Smooth muscle cell (in vitro differentiated cells): Measurements from ENCODE around the gene LRRIQ3. TPM values are rescaled to one million over a fixed set of nuclear protein-coding genes. Genes with fewer than 3 reads are reported as not detected.
"Not testable (repeated sequence)": the region's sequence is repeated elsewhere in the genome, so short reads cannot be mapped to it uniquely, and the experiment has no call there.

Experiments used
- DNase-seq: peaks from one replicate; lab custom pipeline; 2025; ENCODE audit not compliant: unreplicated experiment; lab: John Stamatoyannopoulos, UW
- H2AFZ ChIP-seq: fragments of 200-600 bp; sonication (generic); 2 replicates; pipeline ENCODE4 v1.6.0; 2016; ENCODE audit warnings: antibody characterized with exemption, low read depth, mild to moderate bottlenecking
- H3F3A ChIP-seq: fragments of 200-600 bp; sonication (generic); 2 replicates; pipeline ENCODE4 v1.6.0; 2017; ENCODE audit warnings: antibody characterized with exemption, low read depth
- H3K27ac ChIP-seq: fragments of 200-600 bp; sonication (generic); 2 replicates; pipeline ENCODE4 v1.5.1; 2016; ENCODE audit warnings: low read depth, mild to moderate bottlenecking
- H3K27me3 ChIP-seq: fragments of 200-600 bp; sonication (generic); 2 replicates; pipeline ENCODE4 v1.6.1; 2016; ENCODE audit warnings: low read depth, mild to moderate bottlenecking
- H3K36me3 ChIP-seq: fragments of 200-600 bp; sonication (generic); 2 replicates; pipeline ENCODE4 v1.5.1; 2016; ENCODE audit warnings: low read depth
- H3K4me1 ChIP-seq: fragments of 200-600 bp; sonication (generic); 2 replicates; pipeline ENCODE4 v1.5.1; 2016; ENCODE audit warnings: low read depth
- H3K4me2 ChIP-seq: fragments of 200-600 bp; sonication (generic); 2 replicates; pipeline ENCODE4 v1.6.0; 2016; ENCODE audit warnings: mild to moderate bottlenecking
- H3K4me3 ChIP-seq: fragments of 200-600 bp; sonication (generic); 2 replicates; pipeline ENCODE4 v1.5.1; 2016; ENCODE audit warnings: mild to moderate bottlenecking
- H3K79me2 ChIP-seq: fragments of 200-600 bp; sonication (generic); 2 replicates; pipeline ENCODE4 v1.6.0; 2016; ENCODE audit warnings: low read depth, mild to moderate bottlenecking
- H3K9ac ChIP-seq: fragments of 200-600 bp; sonication (generic); 2 replicates; pipeline ENCODE4 v1.6.0; 2016; ENCODE audit warnings: low read depth
- H3K9me3 ChIP-seq: fragments of 200-600 bp; sonication (generic); replicated peaks from 2 replicates; pipeline ENCODE4 v1.5.1; 2016; ENCODE audit warnings: low read depth
- H4K20me1 ChIP-seq: fragments of 200-600 bp; sonication (generic); 2 replicates; pipeline ENCODE4 v1.6.0; 2016; ENCODE audit warnings: low read depth
- WGBS: methylation state at CpG from one replicate; pipeline ENCODE4 v1.1.7; 2016; ENCODE audit warnings: low lambda C conversion rate; 5-methylcytosine and 5-hydroxymethylcytosine counted together
- polyA plus RNA-seq: library from polyadenylated mRNA; unstranded; fragments of >200 nt; fragmentation: Nextera tagmentation; extraction: Ambion mirVana; gene quantifications from 2 replicates; pipeline ENCODE4 v1.2.1, GENCODE V29; 2016
- total RNA-seq: library from RNA; depleted of rRNA; stranded (reverse); fragments of >200 nt; gene quantifications from 2 replicates; pipeline ENCODE4 v1.2.3, GENCODE V29; 2014
- TF ChIP-seq, protein P1 (sequence below): fragments of 200-600 bp; sonication (generic); IDR thresholded peaks from 2 replicates; pipeline ENCODE4 v1.5.1; 2017; ENCODE audit warnings: borderline replicate concordance, mild to moderate bottlenecking, antibody characterized with exemption; ENCODE audit not compliant: insufficient read depth, poor library complexity, severe bottlenecking

The LRRIQ3 gene
- total and polyA plus RNA-seq, 2 experiments from 2014 or later = 0.31 TPM; not detected in 1

- TF ChIP-seq, protein P1, sequence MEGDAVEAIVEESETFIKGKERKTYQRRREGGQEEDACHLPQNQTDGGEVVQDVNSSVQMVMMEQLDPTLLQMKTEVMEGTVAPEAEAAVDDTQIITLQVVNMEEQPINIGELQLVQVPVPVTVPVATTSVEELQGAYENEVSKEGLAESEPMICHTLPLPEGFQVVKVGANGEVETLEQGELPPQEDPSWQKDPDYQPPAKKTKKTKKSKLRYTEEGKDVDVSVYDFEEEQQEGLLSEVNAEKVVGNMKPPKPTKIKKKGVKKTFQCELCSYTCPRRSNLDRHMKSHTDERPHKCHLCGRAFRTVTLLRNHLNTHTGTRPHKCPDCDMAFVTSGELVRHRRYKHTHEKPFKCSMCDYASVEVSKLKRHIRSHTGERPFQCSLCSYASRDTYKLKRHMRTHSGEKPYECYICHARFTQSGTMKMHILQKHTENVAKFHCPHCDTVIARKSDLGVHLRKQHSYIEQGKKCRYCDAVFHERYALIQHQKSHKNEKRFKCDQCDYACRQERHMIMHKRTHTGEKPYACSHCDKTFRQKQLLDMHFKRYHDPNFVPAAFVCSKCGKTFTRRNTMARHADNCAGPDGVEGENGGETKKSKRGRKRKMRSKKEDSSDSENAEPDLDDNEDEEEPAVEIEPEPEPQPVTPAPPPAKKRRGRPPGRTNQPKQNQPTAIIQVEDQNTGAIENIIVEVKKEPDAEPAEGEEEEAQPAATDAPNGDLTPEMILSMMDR = no peak
- Histone ChIP-seq H3K9me3 (no peaks in the 10 kb centered on the region), H3K9ac (no peak overlapping the region), H3K27ac (no peak overlapping the region), H3K4me1 (no peaks in the 10 kb centered on the region), H3F3A (no peaks in the 10 kb centered on the region), H3K4me2 (no peak overlapping the region), H4K20me1 (no peaks in the 10 kb centered on the region), H2AFZ (no peak overlapping the region), H3K4me3 (no peak overlapping the region), H3K79me2 (no peaks in the 10 kb centered on the region), H3K27me3 (no peaks in the 10 kb centered on the region), H3K36me3 (no peaks in the 10 kb centered on the region)
- no peak for DNase-seq
These were observed 17.5 kb downstream of the LRRIQ3 start for GRCh38 chr1:74180490-74180889.

DNA sequence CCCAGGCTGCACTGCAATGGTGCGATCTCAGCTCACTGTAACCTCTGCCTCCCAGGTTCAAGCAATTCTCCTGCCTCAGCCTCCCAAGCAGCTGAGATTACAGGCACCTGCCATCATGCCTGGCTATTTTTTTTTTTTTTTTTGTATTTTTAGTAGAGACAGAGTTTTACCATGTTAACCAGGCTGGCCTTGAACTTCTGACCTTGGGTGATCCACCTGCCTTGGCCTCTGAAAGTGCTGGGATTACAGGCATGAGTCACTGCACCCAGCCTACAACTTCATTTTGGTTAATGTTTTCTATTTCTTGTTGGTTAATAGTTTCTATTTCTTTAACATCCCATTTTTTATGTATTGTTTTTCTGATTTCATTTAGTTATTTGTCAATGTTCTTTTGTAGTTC, 23.6 kb downstream of the LRRIQ3 start:
- not testable (repeated sequence) for DNase-seq, H3K36me3 ChIP-seq, H3K4me2 ChIP-seq, H3K79me2 ChIP-seq, H3K27me3 ChIP-seq, H3K9me3 ChIP-seq, H3K9ac ChIP-seq, H4K20me1 ChIP-seq, H3K27ac ChIP-seq, H3K4me1 ChIP-seq, H3K4me3 ChIP-seq, H2AFZ ChIP-seq, H3F3A ChIP-seq
- WGBS = 95% methylated on average over 1 of the region's 1 CpG

- 79% methylated on average over 5 of the region's 5 CpGs for WGBS
- no peak for DNase-seq
These were observed 35.6 kb downstream of the LRRIQ3 start for GRCh38 chr1:74162333-74162732.

GRCh38 chr1:74161497-74161896, 36.5 kb downstream of the LRRIQ3 start:
- Histone ChIP-seq H4K20me1 (no peaks in the 10 kb centered on the region), H3K9me3 (no peaks in the 10 kb centered on the region), H3K9ac (no peak overlapping the region), H3K4me2 (peak overlapping the region; percentile 14), H3F3A (no peaks in the 10 kb centered on the region), H3K27ac (no peak overlapping the region), H3K36me3 (no peaks in the 10 kb centered on the region), H3K4me3 (no peak overlapping the region), H3K4me1 (no peaks in the 10 kb centered on the region), H3K27me3 (peaks cover 4% of the 10 kb centered on the region), H3K79me2 (no peaks in the 10 kb centered on the region), H2AFZ (no peak overlapping the region)
- TF ChIP-seq, protein P1 = no peak
- DNase-seq = no peak

More at GRCh38 chr1:74162333-74162732, 35.6 kb downstream of the LRRIQ3 start:
- Histone ChIP-seq H2AFZ (no peak overlapping the region), H3K27me3 (peaks cover 4% of the 10 kb centered on the region), H3K4me2 (no peak overlapping the region), H3F3A (no peaks in the 10 kb centered on the region), H3K79me2 (no peaks in the 10 kb centered on the region), H3K4me3 (no peak overlapping the region), H3K4me1 (no peaks in the 10 kb centered on the region), H3K9me3 (no peaks in the 10 kb centered on the region), H3K36me3 (no peaks in the 10 kb centered on the region), H3K9ac (no peak overlapping the region), H3K27ac (no peak overlapping the region), H4K20me1 (no peaks in the 10 kb centered on the region)
- TF ChIP-seq, protein P1 = no peak
